ENCODE results near the gene ARID1B. TPM values are rescaled to one million over a fixed set of nuclear protein-coding genes. Genes with fewer than 3 reads are reported as not detected.

ARID1B gene
- total RNA-seq, 1 donor from 2014 or later: 67.5 TPM

DNA sequence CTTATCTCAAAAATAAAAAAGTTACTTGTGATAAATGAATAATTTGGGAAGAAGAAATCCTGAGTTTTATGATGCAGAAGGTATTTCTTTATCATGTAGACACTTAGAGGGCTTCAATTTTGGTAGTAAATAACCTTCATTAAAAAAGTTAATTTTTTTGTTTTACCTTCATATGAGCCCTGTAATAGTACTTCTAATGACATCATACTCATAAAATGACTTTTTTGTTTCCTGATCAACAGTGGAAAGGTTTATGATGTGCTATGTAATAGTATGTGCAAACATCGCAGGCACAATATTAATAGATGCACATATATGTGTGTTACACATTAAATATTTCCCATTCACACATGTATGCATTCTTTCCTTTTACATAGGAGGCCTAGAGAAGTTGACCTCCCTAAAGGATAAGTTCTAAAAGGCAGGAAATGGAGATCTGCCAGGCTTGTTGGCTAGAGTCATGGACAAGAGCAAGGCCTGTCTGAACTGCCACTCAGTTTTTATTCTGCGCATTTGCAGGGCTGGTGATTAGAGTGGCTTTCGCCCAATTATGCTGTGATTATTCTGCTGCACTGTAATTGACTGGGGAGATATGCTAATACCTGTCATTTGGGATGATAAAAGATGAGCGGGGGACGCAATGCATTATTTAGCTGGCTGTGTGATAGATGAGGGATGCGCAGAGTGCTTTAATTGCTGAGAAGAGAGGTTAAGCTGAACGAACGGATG is 273.5 kb downstream of the ARID1B start:
- Mint-ChIP-seq H3K9me3 (no peaks in the 10 kb centered on the region), H3K4me1 (peaks cover 18% of the 10 kb centered on the region), H3K27me3 (no peaks in the 10 kb centered on the region), H3K36me3 (ENCODE audit: low read depth) (peaks cover 7% of the 10 kb centered on the region), H3K27ac (no peak overlapping the region), H3K4me3 (no peak overlapping the region)
- DNase-seq: no peak
- intact Hi-C loops (cut with micrococcal nuclease): no loop called here

DNA sequence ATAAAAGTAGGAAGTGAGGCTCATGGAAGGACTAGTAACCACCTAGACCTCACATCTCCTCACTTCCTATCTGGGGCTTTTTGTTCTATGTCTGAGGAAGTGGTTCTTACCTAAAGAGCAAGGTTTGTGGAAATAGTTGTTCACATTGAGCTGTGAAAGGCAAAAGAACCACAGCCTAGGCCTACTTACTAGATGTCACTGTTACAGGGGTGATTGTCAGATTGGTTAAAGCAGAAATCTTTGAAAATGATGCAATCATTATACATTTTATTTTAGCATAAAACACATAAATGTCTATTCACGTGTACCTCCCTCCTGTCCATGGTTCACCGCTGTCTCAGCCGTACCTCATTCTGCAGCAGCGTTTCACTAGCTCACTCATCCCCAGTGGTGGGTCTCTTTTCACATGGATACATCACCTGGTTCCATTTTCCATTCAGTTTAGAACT is 277.4 kb downstream of the ARID1B start:
- Mint-ChIP-seq H3K27me3 (no peaks in the 10 kb centered on the region), H3K9me3 (no peaks in the 10 kb centered on the region), H3K4me1 (peaks cover 29% of the 10 kb centered on the region), H3K27ac (peak overlapping the region; percentile 94), H3K36me3 (ENCODE audit: low read depth) (peaks cover 4% of the 10 kb centered on the region), H3K4me3 (peak overlapping the region; percentile 71)
- peak; percentile 83 for DNase-seq
- intact Hi-C loops (cut with micrococcal nuclease): loop anchor here (1.0 kb wide), 3 partner anchors 32 to 197 kb away; no protein-coding TSS in a partner anchor

DNA sequence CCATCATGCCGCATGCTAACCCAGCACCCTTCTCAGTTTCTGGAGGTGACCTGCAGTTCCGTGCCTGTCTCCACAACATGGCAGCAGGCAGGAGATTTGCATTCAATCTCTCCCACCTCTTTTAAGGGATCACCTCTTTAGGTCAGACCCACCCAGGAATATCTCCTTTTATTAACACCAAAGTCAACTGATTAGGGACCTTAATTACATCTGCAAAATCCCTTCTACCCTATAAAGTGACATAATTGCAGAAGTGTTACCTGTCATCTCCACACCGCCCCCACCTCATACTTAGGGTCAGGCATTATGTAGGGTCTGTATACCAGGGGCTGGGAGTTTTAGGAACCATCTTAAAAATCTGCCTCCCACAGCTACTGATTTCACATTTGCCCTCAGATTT is 278.7 kb downstream of the ARID1B start:
- Mint-ChIP-seq H3K4me3 (peak overlapping the region; percentile 24), H3K9me3 (no peaks in the 10 kb centered on the region), H3K27me3 (no peaks in the 10 kb centered on the region), H3K27ac (peak overlapping the region; percentile 94), H3K36me3 (ENCODE audit: low read depth) (peaks cover 4% of the 10 kb centered on the region), H3K4me1 (peaks cover 31% of the 10 kb centered on the region)
- no peak for DNase-seq
- intact Hi-C loops (cut with micrococcal nuclease): loop anchor here (1.0 kb wide), 3 partner anchors 13 to 52 kb away; no protein-coding TSS in a partner anchor

DNA sequence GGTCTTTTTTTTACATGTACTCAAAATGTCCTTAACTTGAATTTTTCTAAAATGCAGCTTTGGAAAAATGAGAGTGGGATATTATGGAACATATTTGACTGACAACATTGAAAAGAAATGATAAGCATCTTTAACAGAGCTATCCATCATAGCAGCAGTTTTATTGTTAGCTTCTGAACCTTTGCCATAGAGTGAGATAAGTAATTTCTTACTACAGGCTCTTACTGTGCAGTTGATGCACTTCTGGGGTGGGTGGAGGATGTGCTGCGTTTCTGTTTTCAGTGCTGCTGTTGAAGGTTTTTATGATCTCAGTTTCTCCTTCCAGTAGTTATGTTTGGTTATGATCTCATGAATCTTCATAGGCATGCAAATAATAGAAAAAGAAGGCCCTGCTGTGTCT is 279.1 kb downstream of the ARID1B start:
- H3K27ac Mint-ChIP-seq: peak overlapping the region; percentile 94
- intact Hi-C loops (cut with micrococcal nuclease): loop anchor here (1.0 kb wide), 3 partner anchors 13 to 52 kb away; no protein-coding TSS in a partner anchor
- peaks cover 4% of the 10 kb centered on the region for H3K36me3 Mint-ChIP-seq (ENCODE audit: low read depth)
- DNase-seq: peak; percentile 70
- H3K9me3 Mint-ChIP-seq: no peaks in the 10 kb centered on the region
- H3K27me3 Mint-ChIP-seq: no peaks in the 10 kb centered on the region
- peak overlapping the region; percentile 24 for H3K4me3 Mint-ChIP-seq
- peaks cover 31% of the 10 kb centered on the region for H3K4me1 Mint-ChIP-seq

DNA sequence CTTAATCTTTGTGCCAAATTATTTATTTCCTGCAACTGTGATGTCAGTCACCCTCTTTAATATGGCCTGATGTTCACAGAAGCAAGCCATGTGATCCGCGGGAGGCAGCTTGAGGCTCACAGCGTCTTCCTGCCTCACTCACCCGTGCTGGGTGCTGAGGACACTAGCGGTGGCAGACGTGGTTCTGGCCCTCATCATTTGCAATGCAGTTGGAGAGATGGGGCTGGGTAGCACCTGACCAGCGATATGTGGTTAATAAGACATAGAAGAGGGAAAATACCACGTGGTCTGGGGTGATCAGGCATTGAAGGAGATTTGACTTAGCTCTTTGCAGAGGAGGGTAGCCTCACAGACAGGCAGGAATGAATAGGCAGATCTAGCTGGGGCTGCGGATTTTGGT is 281.4 kb downstream of the ARID1B start:
- Mint-ChIP-seq H3K4me1 (peaks cover 38% of the 10 kb centered on the region), H3K9me3 (no peaks in the 10 kb centered on the region), H3K4me3 (no peak overlapping the region), H3K27me3 (no peaks in the 10 kb centered on the region), H3K36me3 (ENCODE audit: low read depth) (peaks cover 4% of the 10 kb centered on the region), H3K27ac (peak overlapping the region; percentile 10)
- DNase-seq: no peak
- intact Hi-C loops (cut with micrococcal nuclease): no loop called here

DNA sequence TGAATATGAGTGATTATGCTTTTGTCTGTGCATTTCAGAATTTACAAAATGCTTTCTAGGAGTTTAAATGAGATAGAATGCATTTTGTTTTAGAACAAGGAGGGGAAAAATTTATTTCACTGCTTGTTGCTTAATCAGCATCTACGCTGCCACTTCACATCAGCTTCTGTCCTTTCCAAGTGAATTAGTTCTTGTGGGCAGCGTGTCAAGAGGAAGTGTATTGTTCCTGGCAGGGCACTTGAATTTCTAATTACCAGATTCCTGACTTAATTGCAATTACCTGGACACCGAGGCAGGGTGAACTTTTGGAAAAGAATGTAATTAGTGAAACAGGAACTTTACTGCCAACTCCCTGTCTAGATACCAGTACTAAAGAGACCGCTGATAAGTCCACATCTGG is 282.6 kb downstream of the ARID1B start:
- peaks cover 31% of the 10 kb centered on the region for H3K4me1 Mint-ChIP-seq
- intact Hi-C loops (cut with micrococcal nuclease): no loop called here

DNA sequence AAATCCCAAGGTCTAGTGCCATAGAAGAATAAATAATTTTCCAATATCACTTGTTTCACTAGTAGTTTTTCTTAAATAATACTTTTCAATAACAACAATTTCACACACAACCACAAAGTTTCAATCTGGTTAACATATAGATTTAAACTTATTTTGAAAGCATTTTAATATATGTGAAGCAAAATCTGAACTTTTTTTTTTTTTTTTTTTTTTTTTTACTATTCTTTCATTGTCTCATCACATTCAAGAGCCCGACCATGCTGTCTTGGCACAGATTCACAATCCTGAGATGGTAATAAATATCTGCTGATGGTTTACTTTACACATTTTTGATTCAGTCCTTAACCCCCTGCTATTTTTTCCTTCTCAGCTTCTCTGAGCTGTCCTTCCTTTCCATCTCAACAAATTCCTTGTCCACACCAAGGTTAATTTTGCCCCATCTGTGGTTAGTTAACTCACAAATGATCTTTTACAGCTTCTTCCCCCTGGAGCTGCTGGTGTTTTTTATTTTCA is 283.3 kb downstream of the ARID1B start:
- intact Hi-C loops (cut with micrococcal nuclease): no loop called here

More for the DNA sequence above, 282.6 kb downstream of the ARID1B start:
- H3K4me3 Mint-ChIP-seq: no peak overlapping the region
- H3K9me3 Mint-ChIP-seq: no peaks in the 10 kb centered on the region
- no peaks in the 10 kb centered on the region for H3K27me3 Mint-ChIP-seq
- no peak for DNase-seq
- H3K36me3 Mint-ChIP-seq (ENCODE audit: low read depth): peaks cover 6% of the 10 kb centered on the region
- peak overlapping the region; percentile 9 for H3K27ac Mint-ChIP-seq

DNA sequence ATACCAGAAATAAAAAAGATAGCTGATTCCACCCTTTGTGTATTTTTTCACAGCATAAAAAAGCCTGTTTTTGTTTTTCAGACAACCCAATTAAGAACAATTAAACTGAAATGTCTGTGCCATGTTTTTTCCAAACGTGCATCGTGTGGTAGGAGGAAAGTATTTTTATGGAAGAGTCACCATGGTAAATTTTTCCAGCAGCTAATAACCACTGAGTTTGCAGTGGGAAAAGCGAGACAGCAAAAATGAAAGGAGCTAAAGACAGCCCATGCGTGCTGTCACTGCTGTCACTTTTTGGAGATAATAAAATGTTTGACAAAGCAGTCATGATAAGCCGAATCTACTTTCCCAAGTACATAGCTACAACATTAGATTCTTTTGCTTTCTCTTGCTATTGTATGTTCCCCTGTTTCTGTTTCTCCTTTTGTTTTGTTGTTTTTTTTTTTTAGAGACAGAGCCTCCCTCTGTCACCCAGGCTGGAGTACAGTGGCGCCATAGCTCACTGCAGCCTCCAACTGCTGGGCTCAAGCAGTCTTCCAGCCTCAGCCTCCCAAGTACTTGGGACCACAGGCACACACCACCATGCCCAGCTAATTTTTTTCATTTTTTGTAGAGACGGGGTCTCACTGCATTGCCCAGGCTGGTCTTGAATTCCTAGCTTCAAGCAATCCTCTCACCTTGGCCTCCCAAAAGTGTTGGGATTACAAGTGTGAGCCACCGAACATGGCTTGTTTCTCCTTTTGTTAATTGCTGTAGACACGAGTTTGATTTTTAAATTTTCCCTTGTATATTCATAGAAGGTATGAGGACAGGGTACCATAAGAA is 284.8 kb downstream of the ARID1B start:
- peaks cover 20% of the 10 kb centered on the region for H3K4me1 Mint-ChIP-seq
- H3K27ac Mint-ChIP-seq: no peak overlapping the region
- H3K36me3 Mint-ChIP-seq (ENCODE audit: low read depth): peaks cover 4% of the 10 kb centered on the region
- H3K4me3 Mint-ChIP-seq: no peak overlapping the region
- intact Hi-C loops (cut with micrococcal nuclease): no loop called here
- no peaks in the 10 kb centered on the region for H3K9me3 Mint-ChIP-seq
- no peaks in the 10 kb centered on the region for H3K27me3 Mint-ChIP-seq
- no peak for DNase-seq

More for the DNA sequence above, 283.3 kb downstream of the ARID1B start:
- Mint-ChIP-seq H3K27ac (no peak overlapping the region), H3K4me3 (no peak overlapping the region), H3K36me3 (ENCODE audit: low read depth) (peaks cover 4% of the 10 kb centered on the region), H3K27me3 (no peaks in the 10 kb centered on the region), H3K9me3 (no peaks in the 10 kb centered on the region), H3K4me1 (peaks cover 24% of the 10 kb centered on the region)
- DNase-seq: no peak

DNA sequence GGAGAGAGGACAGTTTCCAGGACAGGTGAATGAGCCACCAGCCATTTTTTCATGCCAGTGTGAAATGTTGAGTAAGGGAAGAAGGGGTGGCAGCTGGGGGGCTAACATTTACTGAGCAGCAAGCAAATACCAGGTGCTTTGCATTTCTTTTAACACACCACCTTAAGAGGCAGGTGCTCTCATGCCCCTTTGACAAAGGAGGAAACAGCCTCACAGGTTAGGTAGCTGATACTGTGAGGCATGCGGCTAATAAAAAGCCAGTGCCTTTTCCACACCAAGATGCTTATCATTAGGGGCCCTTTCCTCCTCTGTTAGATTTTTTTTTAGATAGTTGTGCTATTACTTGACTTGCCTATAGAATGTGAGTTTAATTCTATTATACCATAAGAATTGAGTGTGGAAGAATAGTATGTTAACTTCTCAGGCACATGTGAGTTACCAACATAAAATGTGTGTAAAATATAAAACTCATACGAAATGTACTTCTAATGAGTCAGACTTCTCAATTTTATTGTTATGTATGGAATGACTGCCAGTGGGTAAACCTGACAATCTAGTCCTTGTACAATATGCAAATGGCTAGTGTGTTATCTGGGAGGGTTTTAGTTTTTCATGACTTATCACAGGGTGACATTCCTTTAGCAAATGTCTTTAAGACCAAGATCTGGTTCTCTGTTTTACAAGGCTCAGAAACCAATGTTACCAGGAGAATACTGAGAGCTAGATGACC is 286.2 kb downstream of the ARID1B start:
- H3K4me3 Mint-ChIP-seq: no peak overlapping the region
- H3K4me1 Mint-ChIP-seq: peaks cover 29% of the 10 kb centered on the region
- H3K27me3 Mint-ChIP-seq: no peaks in the 10 kb centered on the region
- no peak for DNase-seq
- H3K27ac Mint-ChIP-seq: no peak overlapping the region
- H3K36me3 Mint-ChIP-seq (ENCODE audit: low read depth): peaks cover 4% of the 10 kb centered on the region
- H3K9me3 Mint-ChIP-seq: no peaks in the 10 kb centered on the region
- intact Hi-C loops (cut with micrococcal nuclease): no loop called here

DNA sequence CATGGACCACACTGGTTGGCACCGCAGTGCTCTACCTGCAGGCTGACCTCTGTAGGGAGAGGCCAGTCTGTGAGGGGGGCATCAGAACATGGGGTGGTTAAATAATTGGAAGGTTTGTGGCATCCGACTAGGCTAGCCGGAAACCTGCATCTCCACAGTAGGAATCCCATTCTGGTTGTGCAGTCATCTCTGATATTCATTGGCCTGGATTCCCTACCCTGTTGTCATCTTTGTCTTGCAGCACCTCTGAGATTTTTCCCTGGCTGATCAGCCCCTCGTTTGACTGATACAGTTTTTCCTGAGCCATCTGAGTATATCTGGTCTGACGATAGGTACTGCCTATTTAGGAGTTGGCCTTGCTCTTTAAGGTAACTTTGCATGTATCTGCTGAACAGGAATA is 286.7 kb downstream of the ARID1B start:
- intact Hi-C loops (cut with micrococcal nuclease): no loop called here
- Mint-ChIP-seq H3K27me3 (no peaks in the 10 kb centered on the region), H3K4me1 (peaks cover 31% of the 10 kb centered on the region), H3K36me3 (ENCODE audit: low read depth) (peaks cover 4% of the 10 kb centered on the region), H3K4me3 (no peak overlapping the region), H3K27ac (no peak overlapping the region), H3K9me3 (no peaks in the 10 kb centered on the region)
- DNase-seq: no peak

DNA sequence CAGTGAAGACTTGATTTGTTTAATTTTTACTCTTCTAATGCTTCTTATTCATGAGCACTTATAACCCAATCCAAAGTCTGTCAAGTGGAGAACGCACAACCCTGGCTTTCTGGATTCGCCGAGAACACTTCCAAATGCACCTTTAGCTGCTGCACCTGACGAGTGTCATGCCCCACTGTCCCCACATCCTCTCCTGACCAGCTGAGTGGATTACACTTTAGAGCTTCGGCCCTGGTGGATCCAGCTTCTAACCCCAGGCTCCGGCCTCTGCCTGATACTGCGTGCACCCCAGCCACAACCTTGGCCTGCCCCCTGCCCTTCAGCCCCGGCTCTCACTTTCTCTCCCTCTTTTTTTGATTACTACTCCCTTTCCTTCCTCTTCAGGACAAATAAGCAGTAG is 287.3 kb downstream of the ARID1B start:
- Mint-ChIP-seq H3K27me3 (no peaks in the 10 kb centered on the region), H3K9me3 (no peaks in the 10 kb centered on the region), H3K36me3 (ENCODE audit: low read depth) (peaks cover 4% of the 10 kb centered on the region), H3K4me1 (peaks cover 33% of the 10 kb centered on the region), H3K4me3 (no peak overlapping the region), H3K27ac (no peak overlapping the region)
- no peak for DNase-seq
- intact Hi-C loops (cut with micrococcal nuclease): no loop called here

DNA sequence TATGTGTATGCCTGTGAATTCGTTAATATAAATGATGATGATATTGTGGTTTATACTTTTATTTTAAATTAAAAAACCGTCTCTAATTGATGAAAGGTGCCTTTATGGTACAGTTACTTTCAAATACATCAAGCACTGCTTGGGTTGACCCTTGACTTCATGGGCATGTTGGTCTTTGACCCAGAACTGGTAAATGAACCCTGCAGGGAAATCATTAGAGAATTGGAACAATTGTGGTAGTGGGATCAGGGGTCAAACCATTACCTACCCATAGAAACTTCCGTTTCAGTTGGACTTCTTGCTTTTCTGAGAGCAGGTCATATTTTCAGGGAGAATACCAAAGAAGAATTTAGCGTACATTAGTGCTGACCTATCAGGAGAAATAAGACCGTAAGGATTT is 288.2 kb downstream of the ARID1B start:
- H3K9me3 Mint-ChIP-seq: no peaks in the 10 kb centered on the region
- no peaks in the 10 kb centered on the region for H3K27me3 Mint-ChIP-seq
- peaks cover 4% of the 10 kb centered on the region for H3K36me3 Mint-ChIP-seq (ENCODE audit: low read depth)
- DNase-seq: no peak
- H3K4me1 Mint-ChIP-seq: peaks cover 38% of the 10 kb centered on the region
- no peak overlapping the region for H3K27ac Mint-ChIP-seq
- H3K4me3 Mint-ChIP-seq: no peak overlapping the region
- intact Hi-C loops (cut with micrococcal nuclease): loop anchor here (5.0 kb wide), 1 partner anchor 33 kb away; no protein-coding TSS in a partner anchor

DNA sequence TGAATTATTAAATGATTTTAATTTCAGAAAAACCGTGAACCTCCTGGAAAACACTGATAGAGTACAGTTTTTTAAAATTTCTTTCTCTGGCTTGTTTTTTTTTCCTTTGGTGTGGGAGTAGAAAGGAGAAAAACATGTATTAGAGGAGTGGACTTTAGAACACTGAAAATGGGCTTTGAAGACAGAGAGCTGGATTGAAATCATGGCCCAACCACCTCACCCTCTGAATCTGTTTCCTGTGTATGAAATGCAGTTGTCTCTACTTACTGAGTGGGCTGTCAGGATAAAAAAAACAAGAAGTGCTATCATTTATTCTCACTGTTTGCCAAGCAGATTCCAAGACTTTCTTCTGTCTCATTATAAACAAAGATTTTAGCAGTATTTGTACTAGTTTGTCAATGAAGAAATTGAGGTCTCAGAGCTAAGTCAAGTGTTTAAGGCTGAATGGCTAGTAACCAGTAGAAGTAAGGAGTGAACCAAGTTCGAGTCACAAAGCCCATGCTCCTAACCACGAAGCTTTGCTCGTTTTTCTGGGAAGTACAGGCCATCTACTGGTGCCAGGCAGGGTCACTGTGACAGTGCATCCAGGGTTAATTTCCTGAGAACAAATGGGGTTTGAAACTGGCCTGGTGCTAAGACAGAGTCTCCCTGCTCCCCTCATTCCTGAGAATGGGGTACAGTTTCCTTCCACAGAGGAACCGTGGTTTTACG is 289.8 kb downstream of the ARID1B start:
- Mint-ChIP-seq H3K27me3 (no peaks in the 10 kb centered on the region), H3K4me1 (peaks cover 37% of the 10 kb centered on the region), H3K9me3 (no peaks in the 10 kb centered on the region), H3K36me3 (ENCODE audit: low read depth) (peaks cover 4% of the 10 kb centered on the region), H3K27ac (peak overlapping the region; percentile 46), H3K4me3 (no peak overlapping the region)
- DNase-seq: no peak
- intact Hi-C loops (cut with micrococcal nuclease): loop anchor here (5.0 kb wide), 1 partner anchor 35 kb away; no protein-coding TSS in a partner anchor
